Measurements from ENCODE around the gene LRCH1. TPM values are rescaled to one million over a fixed set of nuclear protein-coding genes. Genes with fewer than 3 reads are reported as not detected.

LRCH1 gene
- total and polyA plus RNA-seq, 2 experiments from 2014 or later = 3.9 to 9.2 TPM

DNA sequence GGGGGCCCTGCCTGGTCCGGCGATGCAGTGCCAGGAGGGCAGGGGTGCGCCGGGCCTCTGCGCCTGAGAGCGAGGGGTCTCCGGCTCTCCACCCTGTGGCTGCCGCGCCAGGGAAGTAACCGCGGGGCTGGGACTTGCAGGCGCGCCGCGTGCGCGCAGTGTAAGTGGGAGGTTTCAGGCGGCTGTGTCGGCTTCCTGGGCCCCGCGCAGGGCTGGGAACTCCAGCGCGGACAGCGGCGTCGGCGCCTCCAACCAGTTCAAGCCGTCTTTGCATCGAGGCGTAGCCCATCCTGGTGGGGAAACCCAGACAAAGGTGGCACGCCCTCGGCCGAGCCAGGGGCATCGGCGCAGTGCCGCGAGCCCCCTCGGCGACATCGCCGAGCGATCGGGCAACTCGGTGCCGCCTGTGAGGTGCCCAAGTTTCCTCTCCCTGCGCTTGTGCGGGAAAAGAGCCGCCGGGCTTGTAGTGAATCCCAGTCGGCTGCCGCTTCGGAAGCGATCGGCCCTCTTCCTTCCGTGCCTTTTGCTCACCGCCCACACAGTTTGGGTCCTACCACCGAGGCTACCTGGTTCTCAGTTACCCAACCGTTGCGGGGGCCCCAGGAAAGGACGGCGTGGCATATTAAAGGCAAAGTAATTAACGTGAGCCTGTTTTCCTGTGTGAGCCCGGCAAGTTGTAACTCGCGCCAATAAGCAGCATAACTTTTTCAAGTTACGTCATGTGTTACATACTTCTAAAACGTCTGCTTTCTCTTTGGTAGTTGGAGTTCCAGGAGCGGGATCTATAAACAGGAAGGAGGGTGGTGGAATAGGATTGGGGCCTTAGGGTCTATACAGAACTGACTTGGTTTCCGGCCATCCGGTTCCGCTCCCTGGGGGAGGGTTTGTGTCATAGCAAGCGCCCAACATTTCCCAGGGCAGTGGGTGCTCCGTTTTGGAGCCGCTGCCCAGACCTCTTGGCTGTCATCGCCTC is 1.2 kb downstream of the LRCH1 start:
- peaks cover 18% of the 10 kb centered on the region for H3K27me3 ChIP-seq (ENCODE audit: insufficient read depth)
- H3K27ac Mint-ChIP-seq = no peak overlapping the region
- no peaks in the 10 kb centered on the region for H3K9me2 ChIP-seq (ENCODE audit: insufficient read depth)
- H3K4me1 Mint-ChIP-seq = peaks cover 22% of the 10 kb centered on the region; the same call in 2 of the 3 replicates
- no peaks in the 10 kb centered on the region for H3K36me3 Mint-ChIP-seq (ENCODE audit: low read depth)
- H4K20me1 ChIP-seq (replicated peaks; ENCODE audit: insufficient read depth) = peaks cover 12% of the 10 kb centered on the region; the same call in 1 of the 2 replicates
- H3K9me3 Mint-ChIP-seq = no peaks in the 10 kb centered on the region
- H3K27me3 Mint-ChIP-seq (ENCODE audit: insufficient read depth, low read depth, poor library complexity) = peaks cover 21% of the 10 kb centered on the region
- H3K4me1 ChIP-seq (ENCODE audit: insufficient read depth) = peaks cover 19% of the 10 kb centered on the region
- peak; percentile 50 for ATAC-seq
- no peak overlapping the region for H3K27ac ChIP-seq (ENCODE audit: low read depth)
- H3K79me2 ChIP-seq (replicated peaks; ENCODE audit: insufficient read depth) = peaks cover 48% of the 10 kb centered on the region
- peak overlapping the region; percentile 100 for H3K4me2 ChIP-seq
- TF ChIP-seq, protein P1, sequence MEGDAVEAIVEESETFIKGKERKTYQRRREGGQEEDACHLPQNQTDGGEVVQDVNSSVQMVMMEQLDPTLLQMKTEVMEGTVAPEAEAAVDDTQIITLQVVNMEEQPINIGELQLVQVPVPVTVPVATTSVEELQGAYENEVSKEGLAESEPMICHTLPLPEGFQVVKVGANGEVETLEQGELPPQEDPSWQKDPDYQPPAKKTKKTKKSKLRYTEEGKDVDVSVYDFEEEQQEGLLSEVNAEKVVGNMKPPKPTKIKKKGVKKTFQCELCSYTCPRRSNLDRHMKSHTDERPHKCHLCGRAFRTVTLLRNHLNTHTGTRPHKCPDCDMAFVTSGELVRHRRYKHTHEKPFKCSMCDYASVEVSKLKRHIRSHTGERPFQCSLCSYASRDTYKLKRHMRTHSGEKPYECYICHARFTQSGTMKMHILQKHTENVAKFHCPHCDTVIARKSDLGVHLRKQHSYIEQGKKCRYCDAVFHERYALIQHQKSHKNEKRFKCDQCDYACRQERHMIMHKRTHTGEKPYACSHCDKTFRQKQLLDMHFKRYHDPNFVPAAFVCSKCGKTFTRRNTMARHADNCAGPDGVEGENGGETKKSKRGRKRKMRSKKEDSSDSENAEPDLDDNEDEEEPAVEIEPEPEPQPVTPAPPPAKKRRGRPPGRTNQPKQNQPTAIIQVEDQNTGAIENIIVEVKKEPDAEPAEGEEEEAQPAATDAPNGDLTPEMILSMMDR (conservative IDR thresholded peaks at IDR 0.05; ENCODE audit: low read depth in 2 of 2) = no peak
- TF ChIP-seq CREB1 (CRISPR knock-in tag; IDR thresholded peaks at IDR 0.05; ENCODE audit: low read depth) (no peak), EZH2 (IDR thresholded peaks at IDR 0.05; ENCODE audit: low read depth, unreplicated experiment) (no peak), ZNF114 (CRISPR knock-in tag; IDR thresholded peaks at IDR 0.05) (no peak), JUNB (IDR thresholded peaks at IDR 0.05; ENCODE audit: unreplicated experiment) (no peak), NANOG (IDR thresholded peaks at IDR 0.05; ENCODE audit: borderline replicate concordance) (no peak), ZNF331 (CRISPR knock-in tag; IDR thresholded peaks at IDR 0.05; ENCODE audit: low read depth) (no peak), EZH2phosphoT487 (IDR thresholded peaks at IDR 0.05; ENCODE audit: unreplicated experiment) (no peak)
- TF ChIP-seq, protein P2, sequence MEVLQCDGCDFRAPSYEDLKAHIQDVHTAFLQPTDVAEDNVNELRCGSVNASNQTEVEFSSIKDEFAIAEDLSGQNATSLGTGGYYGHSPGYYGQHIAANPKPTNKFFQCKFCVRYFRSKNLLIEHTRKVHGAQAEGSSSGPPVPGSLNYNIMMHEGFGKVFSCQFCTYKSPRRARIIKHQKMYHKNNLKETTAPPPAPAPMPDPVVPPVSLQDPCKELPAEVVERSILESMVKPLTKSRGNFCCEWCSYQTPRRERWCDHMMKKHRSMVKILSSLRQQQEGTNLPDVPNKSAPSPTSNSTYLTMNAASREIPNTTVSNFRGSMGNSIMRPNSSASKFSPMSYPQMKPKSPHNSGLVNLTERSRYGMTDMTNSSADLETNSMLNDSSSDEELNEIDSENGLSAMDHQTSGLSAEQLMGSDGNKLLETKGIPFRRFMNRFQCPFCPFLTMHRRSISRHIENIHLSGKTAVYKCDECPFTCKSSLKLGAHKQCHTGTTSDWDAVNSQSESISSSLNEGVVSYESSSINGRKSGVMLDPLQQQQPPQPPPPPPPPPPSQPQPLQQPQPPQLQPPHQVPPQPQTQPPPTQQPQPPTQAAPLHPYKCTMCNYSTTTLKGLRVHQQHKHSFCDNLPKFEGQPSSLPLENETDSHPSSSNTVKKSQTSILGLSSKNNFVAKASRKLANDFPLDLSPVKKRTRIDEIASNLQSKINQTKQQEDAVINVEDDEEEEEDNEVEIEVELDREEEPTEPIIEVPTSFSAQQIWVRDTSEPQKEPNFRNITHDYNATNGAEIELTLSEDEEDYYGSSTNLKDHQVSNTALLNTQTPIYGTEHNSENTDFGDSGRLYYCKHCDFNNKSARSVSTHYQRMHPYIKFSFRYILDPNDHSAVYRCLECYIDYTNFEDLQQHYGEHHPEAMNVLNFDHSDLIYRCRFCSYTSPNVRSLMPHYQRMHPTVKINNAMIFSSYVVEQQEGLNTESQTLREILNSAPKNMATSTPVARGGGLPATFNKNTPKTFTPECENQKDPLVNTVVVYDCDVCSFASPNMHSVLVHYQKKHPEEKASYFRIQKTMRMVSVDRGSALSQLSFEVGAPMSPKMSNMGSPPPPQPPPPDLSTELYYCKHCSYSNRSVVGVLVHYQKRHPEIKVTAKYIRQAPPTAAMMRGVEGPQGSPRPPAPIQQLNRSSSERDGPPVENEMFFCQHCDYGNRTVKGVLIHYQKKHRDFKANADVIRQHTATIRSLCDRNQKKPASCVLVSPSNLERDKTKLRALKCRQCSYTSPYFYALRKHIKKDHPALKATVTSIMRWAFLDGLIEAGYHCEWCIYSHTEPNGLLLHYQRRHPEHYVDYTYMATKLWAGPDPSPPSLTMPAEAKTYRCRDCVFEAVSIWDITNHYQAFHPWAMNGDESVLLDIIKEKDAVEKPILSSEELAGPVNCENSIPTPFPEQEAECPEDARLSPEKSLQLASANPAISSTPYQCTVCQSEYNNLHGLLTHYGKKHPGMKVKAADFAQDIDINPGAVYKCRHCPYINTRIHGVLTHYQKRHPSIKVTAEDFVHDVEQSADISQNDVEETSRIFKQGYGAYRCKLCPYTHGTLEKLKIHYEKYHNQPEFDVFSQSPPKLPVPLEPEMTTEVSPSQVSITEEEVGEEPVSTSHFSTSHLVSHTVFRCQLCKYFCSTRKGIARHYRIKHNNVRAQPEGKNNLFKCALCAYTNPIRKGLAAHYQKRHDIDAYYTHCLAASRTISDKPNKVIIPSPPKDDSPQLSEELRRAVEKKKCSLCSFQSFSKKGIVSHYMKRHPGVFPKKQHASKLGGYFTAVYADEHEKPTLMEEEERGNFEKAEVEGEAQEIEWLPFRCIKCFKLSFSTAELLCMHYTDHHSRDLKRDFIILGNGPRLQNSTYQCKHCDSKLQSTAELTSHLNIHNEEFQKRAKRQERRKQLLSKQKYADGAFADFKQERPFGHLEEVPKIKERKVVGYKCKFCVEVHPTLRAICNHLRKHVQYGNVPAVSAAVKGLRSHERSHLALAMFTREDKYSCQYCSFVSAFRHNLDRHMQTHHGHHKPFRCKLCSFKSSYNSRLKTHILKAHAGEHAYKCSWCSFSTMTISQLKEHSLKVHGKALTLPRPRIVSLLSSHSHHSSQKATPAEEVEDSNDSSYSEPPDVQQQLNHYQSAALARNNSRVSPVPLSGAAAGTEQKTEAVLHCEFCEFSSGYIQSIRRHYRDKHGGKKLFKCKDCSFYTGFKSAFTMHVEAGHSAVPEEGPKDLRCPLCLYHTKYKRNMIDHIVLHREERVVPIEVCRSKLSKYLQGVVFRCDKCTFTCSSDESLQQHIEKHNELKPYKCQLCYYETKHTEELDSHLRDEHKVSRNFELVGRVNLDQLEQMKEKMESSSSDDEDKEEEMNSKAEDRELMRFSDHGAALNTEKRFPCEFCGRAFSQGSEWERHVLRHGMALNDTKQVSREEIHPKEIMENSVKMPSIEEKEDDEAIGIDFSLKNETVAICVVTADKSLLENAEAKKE (CRISPR knock-in tag; IDR thresholded peaks at IDR 0.05) = no peak
- TF ChIP-seq, protein P3, sequence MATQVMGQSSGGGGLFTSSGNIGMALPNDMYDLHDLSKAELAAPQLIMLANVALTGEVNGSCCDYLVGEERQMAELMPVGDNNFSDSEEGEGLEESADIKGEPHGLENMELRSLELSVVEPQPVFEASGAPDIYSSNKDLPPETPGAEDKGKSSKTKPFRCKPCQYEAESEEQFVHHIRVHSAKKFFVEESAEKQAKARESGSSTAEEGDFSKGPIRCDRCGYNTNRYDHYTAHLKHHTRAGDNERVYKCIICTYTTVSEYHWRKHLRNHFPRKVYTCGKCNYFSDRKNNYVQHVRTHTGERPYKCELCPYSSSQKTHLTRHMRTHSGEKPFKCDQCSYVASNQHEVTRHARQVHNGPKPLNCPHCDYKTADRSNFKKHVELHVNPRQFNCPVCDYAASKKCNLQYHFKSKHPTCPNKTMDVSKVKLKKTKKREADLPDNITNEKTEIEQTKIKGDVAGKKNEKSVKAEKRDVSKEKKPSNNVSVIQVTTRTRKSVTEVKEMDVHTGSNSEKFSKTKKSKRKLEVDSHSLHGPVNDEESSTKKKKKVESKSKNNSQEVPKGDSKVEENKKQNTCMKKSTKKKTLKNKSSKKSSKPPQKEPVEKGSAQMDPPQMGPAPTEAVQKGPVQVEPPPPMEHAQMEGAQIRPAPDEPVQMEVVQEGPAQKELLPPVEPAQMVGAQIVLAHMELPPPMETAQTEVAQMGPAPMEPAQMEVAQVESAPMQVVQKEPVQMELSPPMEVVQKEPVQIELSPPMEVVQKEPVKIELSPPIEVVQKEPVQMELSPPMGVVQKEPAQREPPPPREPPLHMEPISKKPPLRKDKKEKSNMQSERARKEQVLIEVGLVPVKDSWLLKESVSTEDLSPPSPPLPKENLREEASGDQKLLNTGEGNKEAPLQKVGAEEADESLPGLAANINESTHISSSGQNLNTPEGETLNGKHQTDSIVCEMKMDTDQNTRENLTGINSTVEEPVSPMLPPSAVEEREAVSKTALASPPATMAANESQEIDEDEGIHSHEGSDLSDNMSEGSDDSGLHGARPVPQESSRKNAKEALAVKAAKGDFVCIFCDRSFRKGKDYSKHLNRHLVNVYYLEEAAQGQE (IDR thresholded peaks at IDR 0.05; ENCODE audit: unreplicated experiment) = no peak
- H3F3A ChIP-seq (replicated peaks; ENCODE audit: low read depth) = 0 out of 2 replicates have a peak, but pooled peaks cover 3% of the 10 kb centered on the region
- peak overlapping the region; percentile 90 for H3K4me3 ChIP-seq
- peak; percentile 78 for DNase-seq (ENCODE audit: low spot score)
- peak overlapping the region; percentile 92 for H3K4me3 Mint-ChIP-seq
- H2AFZ ChIP-seq = peak overlapping the region; percentile 87
- no peaks in the 10 kb centered on the region for H3K36me3 ChIP-seq (ENCODE audit: insufficient read depth)
